K562 (cell line): Measurements from ENCODE around the gene MARVELD1. TPM values are rescaled to one million over a fixed set of nuclear protein-coding genes. Genes with fewer than 3 reads are reported as not detected.

Source experiments
- ASH1L ChIP-seq: fragments of 450-650 bp; IDR thresholded peaks from 2 replicates; pipeline ENCODE4 v1.6.1; 2018; ENCODE audit warnings: borderline replicate concordance, mild to moderate bottlenecking, low read depth; ENCODE audit not compliant: partially characterized antibody
- BRCA1 ChIP-seq, 2 experiments: fragments of 450-650 bp in 1 of 2; sonication (generic) in 1 of 2; formaldehyde crosslinking in 1 of 2; IDR thresholded peaks; 2 replicates each; pipeline versions ENCODE4 v1.5.0 to v1.6.1; 2017 to 2020; ENCODE audit warnings: mild to moderate bottlenecking in 1 of 2, missing genetic modification reagents in 1 of 2
- GABPB1 ChIP-seq: sonication (generic); formaldehyde crosslinking; IDR thresholded peaks from 2 replicates; pipeline ENCODE4 v1.8.0; 2022; ENCODE audit warnings: mild to moderate bottlenecking, missing genetic modification reagents
- HSF4 ChIP-seq: fragments of 250-450 bp; sonication (Bioruptor Pico); IDR thresholded peaks from 2 replicates; pipeline ENCODE4 v2.1.2; 2022; ENCODE audit warnings: mild to moderate bottlenecking, moderate library complexity, borderline replicate concordance
- KLF6 ChIP-seq: fragments of 250-450 bp; sonication (Bioruptor Pico); IDR thresholded peaks from 2 replicates; pipeline ENCODE4 v1.4.0; 2020; ENCODE audit warnings: mild to moderate bottlenecking, moderate library complexity, borderline replicate concordance
- PHF20 ChIP-seq: fragments of 450-650 bp; IDR thresholded peaks from 2 replicates; pipeline ENCODE4 v1.6.1; 2018; ENCODE audit not compliant: partially characterized antibody
- RAD21 ChIP-seq, 2 experiments: fragments of 250-450 bp in 1 of 2; fragments of 450-650 bp in 1 of 2; sonication (Bioruptor Pico) in 1 of 2; formaldehyde crosslinking in 1 of 2; IDR thresholded peaks in 1 of 2; conservative IDR thresholded peaks in 1 of 2; 2 replicates each; pipeline versions ENCODE4 v1.4.0 to v1.8.0; 2020 to 2022; ENCODE audit warnings: mild to moderate bottlenecking in 2 of 2, moderate library complexity in 1 of 2
- SMARCE1 ChIP-seq: fragments of 450-650 bp; IDR thresholded peaks from 2 replicates; pipeline ENCODE4 v1.7.1; 2016; ENCODE audit warnings: mild to moderate bottlenecking
- STAT5A ChIP-seq: IDR thresholded peaks from 2 replicates; pipeline ENCODE4 v1.6.1; 2012; ENCODE audit warnings: low read length, inconsistent platforms, borderline replicate concordance
- ZC3H4 ChIP-seq: sonication (generic); formaldehyde crosslinking; IDR thresholded peaks from 2 replicates; pipeline ENCODE4 v1.9.0; 2021; ENCODE audit warnings: missing genetic modification reagents, borderline replicate concordance
- ZNF12 ChIP-seq: sonication (generic); formaldehyde crosslinking; IDR thresholded peaks from 2 replicates; pipeline ENCODE4 v1.4.0; 2020; ENCODE audit warnings: mild to moderate bottlenecking, missing genetic modification reagents
- ZNF23 ChIP-seq: fragments of 250-450 bp; sonication (Bioruptor Pico); IDR thresholded peaks from 2 replicates; pipeline ENCODE4 v1.4.0; 2020; ENCODE audit warnings: mild to moderate bottlenecking
- ZNF507 ChIP-seq: conservative IDR thresholded peaks from 2 replicates; pipeline ENCODE4 v1.6.1; 2017; ENCODE audit warnings: missing genetic modification characterization, missing compliant biosample characterization
- ZNF780A ChIP-seq: fragments of 250-450 bp; sonication (Bioruptor Pico); IDR thresholded peaks from 2 replicates; pipeline ENCODE4 v1.5.0; 2021; ENCODE audit warnings: mild to moderate bottlenecking
- polyA plus RNA-seq, 8 experiments: library from polyadenylated mRNA; depleted of rRNA in 4 of 8; stranded (reverse) in 5 of 8; unstranded in 3 of 8; fragments of >200 nt; fragmentation: Nextera tagmentation in 2 of 8; fragmentation: Illumina TruSeq in 1 of 8; extraction: Ambion mirVana in 2 of 8; extraction: Trizol in 1 of 8; gene quantifications; 2 replicates each; pipeline versions ENCODE4 v1.2.1 to v1.2.3, GENCODE V29; 2011 to 2014; ENCODE audit warnings: inconsistent platforms in 1 of 8, missing spikeins in 1 of 8
- total RNA-seq, 7 experiments: library from RNA; depleted of rRNA in 6 of 7; stranded (reverse); fragments of >200 nt in 6 of 7; fragmentation: Illumina TruSeq in 2 of 7; extraction: Trizol in 2 of 7; gene quantifications; 2 replicates each; pipeline versions ENCODE4 v1.2.1 to v1.2.3, GENCODE V29; 2011 to 2021; ENCODE audit warnings: low replicate concordance in 1 of 7
- TF ChIP-seq, protein P1 (sequence below): fragments of 450-650 bp; formaldehyde crosslinking; IDR thresholded peaks from 2 replicates; pipeline ENCODE4 v1.4.0; 2020; ENCODE audit warnings: mild to moderate bottlenecking, mixed read lengths
- TF ChIP-seq, protein P2 (sequence below): fragments of 250-450 bp; sonication (Bioruptor Pico); IDR thresholded peaks from 2 replicates; pipeline ENCODE4 v1.4.0; 2020; ENCODE audit warnings: mild to moderate bottlenecking, moderate library complexity
- TF ChIP-seq, protein P3 (sequence below): fragments of 450-650 bp; IDR thresholded peaks from 2 replicates; pipeline ENCODE4 v1.6.1; 2016; ENCODE audit warnings: missing biosample characterization, missing genetic modification characterization

The MARVELD1 gene
- total and polyA plus RNA-seq, 9 of the 15 experiments (the other 6 are each of a cell fraction or from before 2014, with no cell fraction given) = 2.7 to 12.5 (median 5.3) TPM

GRCh38 chr10:97686301-97686961, 27.1 kb upstream of the MARVELD1 start (continued):
- TF ChIP-seq, protein P1, sequence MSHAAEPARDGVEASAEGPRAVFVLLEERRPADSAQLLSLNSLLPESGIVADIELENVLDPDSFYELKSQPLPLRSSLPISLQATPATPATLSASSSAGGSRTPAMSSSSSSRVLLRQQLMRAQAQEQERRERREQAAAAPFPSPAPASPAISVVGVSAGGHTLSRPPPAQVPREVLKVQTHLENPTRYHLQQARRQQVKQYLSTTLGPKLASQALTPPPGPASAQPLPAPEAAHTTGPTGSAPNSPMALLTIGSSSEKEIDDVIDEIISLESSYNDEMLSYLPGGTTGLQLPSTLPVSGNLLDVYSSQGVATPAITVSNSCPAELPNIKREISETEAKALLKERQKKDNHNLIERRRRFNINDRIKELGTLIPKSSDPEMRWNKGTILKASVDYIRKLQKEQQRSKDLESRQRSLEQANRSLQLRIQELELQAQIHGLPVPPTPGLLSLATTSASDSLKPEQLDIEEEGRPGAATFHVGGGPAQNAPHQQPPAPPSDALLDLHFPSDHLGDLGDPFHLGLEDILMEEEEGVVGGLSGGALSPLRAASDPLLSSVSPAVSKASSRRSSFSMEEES = no peak
- TF ChIP-seq, protein P2, sequence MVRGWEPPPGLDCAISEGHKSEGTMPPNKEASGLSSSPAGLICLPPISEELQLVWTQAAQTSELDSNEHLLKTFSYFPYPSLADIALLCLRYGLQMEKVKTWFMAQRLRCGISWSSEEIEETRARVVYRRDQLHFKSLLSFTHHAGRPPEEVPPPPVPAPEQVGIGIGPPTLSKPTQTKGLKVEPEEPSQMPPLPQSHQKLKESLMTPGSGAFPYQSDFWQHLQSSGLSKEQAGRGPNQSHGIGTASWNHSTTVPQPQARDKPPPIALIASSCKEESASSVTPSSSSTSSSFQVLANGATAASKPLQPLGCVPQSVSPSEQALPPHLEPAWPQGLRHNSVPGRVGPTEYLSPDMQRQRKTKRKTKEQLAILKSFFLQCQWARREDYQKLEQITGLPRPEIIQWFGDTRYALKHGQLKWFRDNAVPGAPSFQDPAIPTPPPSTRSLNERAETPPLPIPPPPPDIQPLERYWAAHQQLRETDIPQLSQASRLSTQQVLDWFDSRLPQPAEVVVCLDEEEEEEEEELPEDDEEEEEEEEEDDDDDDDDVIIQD (CRISPR knock-in tag) = no peak
- TF ChIP-seq SMARCE1 = no peak
- no peak for TF ChIP-seq GABPB1 (CRISPR knock-in tag)
- no peak for TF ChIP-seq BRCA1 (IDR thresholded peaks at IDR 0.05)
- no peak for TF ChIP-seq BRCA1 (CRISPR knock-in tag; IDR thresholded peaks at IDR 0.05)
- TF ChIP-seq PHF20 = no peak
- no peak for TF ChIP-seq ZC3H4
- TF ChIP-seq ZNF23 = no peak
- no peak for TF ChIP-seq ASH1L
- TF ChIP-seq KLF6 (CRISPR knock-in tag) = no peak
- no peak; a peak in 1 of 4 replicates for TF ChIP-seq RAD21 (CRISPR knock-in tag; conservative IDR thresholded peaks at IDR 0.05 in 1 of 2, IDR thresholded peaks at IDR 0.05 in 1 of 2)
- no peak for TF ChIP-seq ZNF12 (CRISPR knock-in tag)
- TF ChIP-seq HSF4 (CRISPR knock-in tag) = no peak
- TF ChIP-seq ZNF780A = no peak
- TF ChIP-seq, protein P3, sequence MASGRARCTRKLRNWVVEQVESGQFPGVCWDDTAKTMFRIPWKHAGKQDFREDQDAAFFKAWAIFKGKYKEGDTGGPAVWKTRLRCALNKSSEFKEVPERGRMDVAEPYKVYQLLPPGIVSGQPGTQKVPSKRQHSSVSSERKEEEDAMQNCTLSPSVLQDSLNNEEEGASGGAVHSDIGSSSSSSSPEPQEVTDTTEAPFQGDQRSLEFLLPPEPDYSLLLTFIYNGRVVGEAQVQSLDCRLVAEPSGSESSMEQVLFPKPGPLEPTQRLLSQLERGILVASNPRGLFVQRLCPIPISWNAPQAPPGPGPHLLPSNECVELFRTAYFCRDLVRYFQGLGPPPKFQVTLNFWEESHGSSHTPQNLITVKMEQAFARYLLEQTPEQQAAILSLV (tag) = no peak
- no peak for TF ChIP-seq ZNF507 (tag)
- TF ChIP-seq STAT5A = no peak
